K562 (cell line): ENCODE data around the gene GNG3. TPM values are rescaled to one million over a fixed set of nuclear protein-coding genes. Genes with fewer than 3 reads are reported as not detected.

Experiments
- ATAC-seq: fragments of 200-7000 bp; cut with Tn5 transposase; 3 replicates; pipeline ENCODE4 v1.9.1; 2020; ENCODE audit warnings: moderate library complexity
- BruUV-seq: library from RNA; stranded (reverse); fragments of 400-500 nt; replicated peaks from 2 replicates; lab custom pipeline; 2021; lab: Mats Ljungman, UMichigan
- CTCF ChIA-PET: fragments of 300-600 bp; formaldehyde crosslinking; extraction: SDS; loops from one replicate; lab custom pipeline; 2021; ENCODE audit warnings: low intra/inter-chr PET ratio; lab: Yijun Ruan, JAX
- POLR2A ChIA-PET: fragments of 300-600, 350-650 bp; sonication (Branson Sonifier 250); formaldehyde crosslinking; extraction: SDS; loops from one replicate; lab custom pipeline; 2021; ENCODE audit warnings: antibody characterized with exemption, inconsistent platforms; lab: Yijun Ruan, JAX
- DNase-seq, 4 experiments: peaks; one replicate each; pipeline versions ENCODE4 v3.0.0 to v3.0.0-alpha.2; 2011 to 2018; ENCODE audit warnings: low spot score in 3 of 4, mixed read lengths in 3 of 4; ENCODE audit errors: extremely low read depth in 1 of 4
- FAIRE-seq: peaks from 2 replicates; lab custom pipeline; 2011; peaks lifted over from hg19 to GRCh38; lab: Jason Lieb, UNC
- H2AFZ ChIP-seq: 2 replicates; pipeline ENCODE4 v1.6.0; 2011; ENCODE audit warnings: low read depth, low read length, control low read depth, inconsistent platforms
- H3K27ac ChIP-seq: fragments of 200-600 bp; 3 replicates; pipeline ENCODE4 v1.8.0; 2011; ENCODE audit warnings: low read depth, mild to moderate bottlenecking, control low read depth, inconsistent platforms, low read length, moderate library complexity, mixed read lengths; ENCODE audit errors: extremely low read depth
- H3K27me3 ChIP-seq, 2 experiments: fragments of 300-600 bp in 1 of 2; 2 replicates in 1 of 2; 3 replicates in 1 of 2; pipeline versions ENCODE4 v1.6.0 to v1.8.0; 2011; ENCODE audit warnings: inconsistent platforms in 2 of 2, low read length in 2 of 2, mild to moderate bottlenecking in 1 of 2, mixed read lengths in 1 of 2, moderate library complexity in 1 of 2; ENCODE audit not compliant: control insufficient read depth in 2 of 2, insufficient read depth in 2 of 2
- H3K36me3 ChIP-seq: fragments of 300-600 bp; 3 replicates; pipeline ENCODE4 v1.8.0; 2011; ENCODE audit warnings: mild to moderate bottlenecking, low read length, inconsistent platforms; ENCODE audit not compliant: control insufficient read depth, insufficient read depth
- H3K4me1 ChIP-seq, 2 experiments: fragments of 200-600 bp in 1 of 2; replicated peaks in 1 of 2; 2 replicates in 1 of 2; 3 replicates in 1 of 2; pipeline versions ENCODE4 v1.5.1 to v1.8.0; 2011; ENCODE audit warnings: inconsistent platforms in 2 of 2, low read length in 2 of 2, mild to moderate bottlenecking in 1 of 2, mixed read lengths in 1 of 2, moderate library complexity in 1 of 2; ENCODE audit not compliant: control insufficient read depth in 2 of 2, insufficient read depth in 2 of 2
- H3K4me2 ChIP-seq: 2 replicates; pipeline ENCODE4 v1.6.1; 2011; ENCODE audit warnings: low read length, control low read depth, inconsistent platforms, mixed read lengths; ENCODE audit not compliant: insufficient read depth
- H3K4me3 ChIP-seq: fragments of 200-600 bp; sonication (generic), shearing (Covaris generic); 2 replicates; pipeline ENCODE4 v1.5.1; 2016; ENCODE audit warnings: control low read depth, inconsistent platforms
- H3K79me2 ChIP-seq: fragments of 200-600 bp; 3 replicates; pipeline ENCODE4 v1.8.0; 2011; ENCODE audit warnings: low read length, inconsistent platforms; ENCODE audit not compliant: control insufficient read depth, insufficient read depth
- H3K9ac ChIP-seq, 2 experiments: 2 replicates each; pipeline versions ENCODE4 v1.6.0 to v1.6.1; 2011; ENCODE audit warnings: low read depth in 2 of 2, low read length in 2 of 2, control low read depth in 1 of 2, inconsistent platforms in 1 of 2, mild to moderate bottlenecking in 1 of 2, mixed read lengths in 1 of 2; ENCODE audit not compliant: insufficient read depth in 1 of 2
- H3K9me1 ChIP-seq: one replicate; pipeline ENCODE4 v1.6.0; 2011; ENCODE audit warnings: inconsistent platforms, mild to moderate bottlenecking, low read length, moderate library complexity; ENCODE audit not compliant: control insufficient read depth, insufficient read depth
- H3K9me3 ChIP-seq: replicated peaks from 2 replicates; pipeline ENCODE4 v1.5.1; 2011; ENCODE audit warnings: low read depth, low read length, inconsistent platforms; ENCODE audit not compliant: control insufficient read depth, insufficient read depth
- H4K20me1 ChIP-seq: replicated peaks from 2 replicates; pipeline ENCODE4 v1.6.1; 2011; ENCODE audit warnings: low read length, inconsistent platforms, mixed read lengths; ENCODE audit not compliant: control insufficient read depth, insufficient read depth
- BDP1 ChIP-seq: IDR thresholded peaks from 3 replicates; pipeline ENCODE4 v1.6.1; 2011; ENCODE audit not compliant: insufficient read length, insufficient read depth
- CAMTA2 ChIP-seq: fragments of 250-450 bp; sonication (Bioruptor Pico); conservative IDR thresholded peaks from 2 replicates; pipeline ENCODE4 v1.5.1; 2022
- GABPA ChIP-seq: fragments of 200-800 bp; sonication (Bioruptor generic); conservative IDR thresholded peaks from 2 replicates; pipeline ENCODE4 v1.6.1; 2016; ENCODE audit warnings: low read depth, missing genetic modification characterization, missing compliant biosample characterization
- RCOR1 ChIP-seq, 2 experiments: IDR thresholded peaks; 2 replicates each; pipeline ENCODE4 v1.6.1; 2012; ENCODE audit warnings: low read depth in 2 of 2, low read length in 2 of 2, borderline replicate concordance in 1 of 2, improper control_type of control experiment in 1 of 2
- TAF7 ChIP-seq: fragments of 450-650 bp; IDR thresholded peaks from 2 replicates; pipeline ENCODE4 v1.6.1; 2016; ENCODE audit warnings: missing genetic modification characterization, missing compliant biosample characterization
- ZNF165 ChIP-seq: fragments of 250-450 bp; sonication (Bioruptor Pico); IDR thresholded peaks from 2 replicates; pipeline ENCODE4 v1.4.0; 2020; ENCODE audit warnings: borderline replicate concordance
- WGBS: fragments of 100-300 bp; shearing (Covaris generic); methylation state at CpG from one replicate; pipeline ENCODE4 v1.1.6; 2016; ENCODE audit warnings: low coverage, mixed read lengths; ENCODE audit not compliant: insufficient coverage; ENCODE audit errors: missing lambda C conversion rate; 5-methylcytosine and 5-hydroxymethylcytosine counted together
- in situ Hi-C: fragments of 300-500 bp; cut with MboI; formaldehyde crosslinking; loops from 4 replicates; pipeline ENCODE4 v1.15.0; 2018; ENCODE audit warnings: inconsistent platforms, mixed read lengths
- intact Hi-C: fragments of 100-400 bp; cut with micrococcal nuclease; formaldehyde crosslinking; loops from 2 replicates; pipeline ENCODE4 v1.14.2; 2022
- polyA plus RNA-seq, 8 experiments: library from polyadenylated mRNA; depleted of rRNA in 4 of 8; stranded (reverse) in 5 of 8; unstranded in 3 of 8; fragments of >200 nt; fragmentation: Nextera tagmentation in 2 of 8; fragmentation: Illumina TruSeq in 1 of 8; extraction: Ambion mirVana in 2 of 8; extraction: Trizol in 1 of 8; gene quantifications; 2 replicates each; pipeline versions ENCODE4 v1.2.1 to v1.2.3, GENCODE V29; 2011 to 2014; ENCODE audit warnings: inconsistent platforms in 1 of 8, missing spikeins in 1 of 8
- total RNA-seq, 7 experiments: library from RNA; depleted of rRNA in 6 of 7; stranded (reverse); fragments of >200 nt in 6 of 7; fragmentation: Illumina TruSeq in 2 of 7; extraction: Trizol in 2 of 7; gene quantifications; 2 replicates each; pipeline versions ENCODE4 v1.2.1 to v1.2.3, GENCODE V29; 2011 to 2021; ENCODE audit warnings: low replicate concordance in 1 of 7
- TF ChIP-seq, protein P1 (sequence below): fragments of 250-450 bp; sonication (Bioruptor Pico); IDR thresholded peaks from 2 replicates; pipeline ENCODE4 v1.5.0; 2021; ENCODE audit warnings: mild to moderate bottlenecking, borderline replicate concordance
- TF ChIP-seq, protein P2 (sequence below): sonication (generic); formaldehyde crosslinking; IDR thresholded peaks from 2 replicates; pipeline ENCODE4 v1.8.0; 2022; ENCODE audit warnings: missing genetic modification reagents, mild to moderate bottlenecking, moderate library complexity, borderline replicate concordance

GNG3 gene
- total and polyA plus RNA-seq, 9 of the 15 experiments (the other 6 are each of a cell fraction or from before 2014, with no cell fraction given) = 0.07 TPM; not detected in 8

- 81% methylated on average over 3 of the region's 3 CpGs for WGBS
- Histone ChIP-seq H3K9ac (no peak overlapping the region), H3K79me2 (peaks cover 20% of the 10 kb centered on the region; the same call in 2 of the 3 replicates), H3K27ac (peak overlapping the region; percentile 39; the same call in 2 of the 3 replicates), H3K27me3 (no peaks in the 10 kb centered on the region), H4K20me1 (peaks cover 4% of the 10 kb centered on the region; the same call in 1 of the 2 replicates), H3K9me3 (no peaks in the 10 kb centered on the region), H3K4me2 (no peak overlapping the region), H3K9me1 (no peaks in the 10 kb centered on the region), H3K4me3 (no peak overlapping the region), H3K36me3 (peaks cover 95% of the 10 kb centered on the region), H2AFZ (no peak overlapping the region), H3K4me1 (peaks cover 19 to 24% of the 10 kb centered on the region in 2 experiments; a peak in 4 of 5 replicates)
- FAIRE-seq (no peak), ATAC-seq (no peak), DNase-seq (no peak)
- TF ChIP-seq GABPA (tag) (no peak), ZNF165 (CRISPR knock-in tag) (no peak), CAMTA2 (no peak), BDP1 (no peak), TAF7 (no peak), RCOR1 (IDR thresholded peaks at IDR 0.05; ENCODE audit: borderline replicate concordance in 1 of 2, low read depth in 2 of 2, low read length in 2 of 2) (no peak)
- TF ChIP-seq, protein P1, sequence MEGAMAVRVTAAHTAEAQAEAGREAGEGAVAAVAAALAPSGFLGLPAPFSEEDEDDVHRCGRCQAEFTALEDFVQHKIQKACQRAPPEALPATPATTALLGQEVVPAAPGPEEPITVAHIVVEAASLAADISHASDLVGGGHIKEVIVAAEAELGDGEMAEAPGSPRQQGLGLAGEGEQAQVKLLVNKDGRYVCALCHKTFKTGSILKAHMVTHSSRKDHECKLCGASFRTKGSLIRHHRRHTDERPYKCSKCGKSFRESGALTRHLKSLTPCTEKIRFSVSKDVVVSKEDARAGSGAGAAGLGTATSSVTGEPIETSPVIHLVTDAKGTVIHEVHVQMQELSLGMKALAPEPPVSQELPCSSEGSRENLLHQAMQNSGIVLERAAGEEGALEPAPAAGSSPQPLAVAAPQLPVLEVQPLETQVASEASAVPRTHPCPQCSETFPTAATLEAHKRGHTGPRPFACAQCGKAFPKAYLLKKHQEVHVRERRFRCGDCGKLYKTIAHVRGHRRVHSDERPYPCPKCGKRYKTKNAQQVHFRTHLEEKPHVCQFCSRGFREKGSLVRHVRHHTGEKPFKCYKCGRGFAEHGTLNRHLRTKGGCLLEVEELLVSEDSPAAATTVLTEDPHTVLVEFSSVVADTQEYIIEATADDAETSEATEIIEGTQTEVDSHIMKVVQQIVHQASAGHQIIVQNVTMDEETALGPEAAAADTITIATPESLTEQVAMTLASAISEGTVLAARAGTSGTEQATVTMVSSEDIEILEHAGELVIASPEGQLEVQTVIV = no peak
- TF ChIP-seq, protein P2, sequence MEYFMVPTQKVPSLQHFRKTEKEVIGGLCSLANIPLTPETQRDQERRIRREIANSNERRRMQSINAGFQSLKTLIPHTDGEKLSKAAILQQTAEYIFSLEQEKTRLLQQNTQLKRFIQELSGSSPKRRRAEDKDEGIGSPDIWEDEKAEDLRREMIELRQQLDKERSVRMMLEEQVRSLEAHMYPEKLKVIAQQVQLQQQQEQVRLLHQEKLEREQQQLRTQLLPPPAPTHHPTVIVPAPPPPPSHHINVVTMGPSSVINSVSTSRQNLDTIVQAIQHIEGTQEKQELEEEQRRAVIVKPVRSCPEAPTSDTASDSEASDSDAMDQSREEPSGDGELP (CRISPR knock-in tag) = no peak
- BruUV-seq = no TSS peak
- POLR2A ChIA-PET = interaction anchor here (0.6 to 1.5 kb wide), 2 partner anchors 10 to 18 kb away, joined by 3 read pairs; no protein-coding TSS in a partner anchor
- intact Hi-C loops (no loop called here), in situ Hi-C loops (no loop called here)
- CTCF ChIA-PET = interaction anchor here (0.5 kb wide), 1 partner anchor 42 kb away, joined by 3 read pairs; no protein-coding TSS in a partner anchor
These were observed 5.4 kb downstream of the GNG3 start for GRCh38 chr11:62712861-62713260.
